NOMO-1 treated with dmso at 0.1 percent for 144 hours (cell line): ENCODE measurements around the gene GPD2.
"Not testable (repeated sequence)": the region's sequence is repeated elsewhere in the genome, so short reads cannot be mapped to it uniquely, and the experiment has no call there.

Experiments
- DNase-seq: peaks from one replicate; lab custom pipeline; 2025; ENCODE audit not compliant: unreplicated experiment; lab: John Stamatoyannopoulos, UW

GPD2 gene

DNA sequence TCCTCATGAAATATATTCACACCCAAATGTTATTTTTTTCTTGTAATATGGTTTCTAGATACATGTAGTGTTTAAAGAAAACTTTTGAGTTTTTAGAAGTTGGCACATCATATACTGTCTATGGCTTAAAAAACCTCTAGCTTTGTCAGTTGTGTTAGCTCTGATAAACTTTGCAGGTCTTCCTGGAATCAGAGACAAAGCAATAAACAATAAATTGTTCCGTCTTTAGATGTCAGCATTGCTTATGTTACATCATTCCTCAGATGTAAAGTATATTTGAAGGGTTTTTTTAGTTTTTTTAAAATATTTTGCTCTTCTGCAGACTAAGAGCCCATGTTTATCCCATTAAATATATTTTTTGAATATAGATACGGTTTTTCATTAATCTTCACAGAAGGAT lies 145.1 kb downstream of the GPD2 start:
- no peak for DNase-seq

DNA sequence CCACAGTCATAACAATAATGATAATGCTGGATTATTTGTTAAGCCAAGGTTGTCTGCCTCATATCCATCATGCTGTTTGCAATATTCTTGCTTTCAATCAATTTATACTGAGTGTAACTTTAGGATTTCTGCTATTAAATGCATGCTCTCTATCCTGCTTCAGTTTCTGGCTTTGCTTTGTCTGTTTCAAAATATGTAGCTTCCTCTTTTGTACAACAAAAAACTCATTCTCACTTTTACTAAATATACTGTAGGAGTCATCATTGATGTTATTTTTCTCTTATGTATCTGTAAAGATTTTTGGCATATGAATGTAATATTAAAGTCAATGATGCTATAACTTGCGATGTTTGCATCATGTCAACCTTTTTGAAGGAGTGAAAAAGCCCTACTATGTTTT lies 149.3 kb downstream of the GPD2 start:
- DNase-seq, result no peak

DNA sequence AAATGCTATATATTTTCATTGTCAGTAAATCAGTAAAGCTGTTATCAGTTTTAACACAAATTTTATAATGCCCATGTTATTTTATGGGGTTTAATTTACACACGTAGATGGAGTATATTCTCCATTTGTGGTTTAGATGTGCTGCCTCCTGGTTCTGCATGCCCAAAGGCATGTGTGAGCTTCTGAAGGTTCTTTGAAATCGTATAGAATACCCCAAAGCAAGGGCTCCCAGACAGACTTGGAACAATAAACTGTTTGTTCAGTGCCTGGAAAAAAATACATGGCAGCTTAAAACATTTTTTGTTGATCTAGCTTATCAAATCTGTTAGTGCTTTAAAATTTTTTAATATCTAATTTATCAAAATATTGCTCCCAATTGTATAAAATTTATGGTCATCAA lies 150.4 kb downstream of the GPD2 start:
- DNase-seq, result no peak

DNA sequence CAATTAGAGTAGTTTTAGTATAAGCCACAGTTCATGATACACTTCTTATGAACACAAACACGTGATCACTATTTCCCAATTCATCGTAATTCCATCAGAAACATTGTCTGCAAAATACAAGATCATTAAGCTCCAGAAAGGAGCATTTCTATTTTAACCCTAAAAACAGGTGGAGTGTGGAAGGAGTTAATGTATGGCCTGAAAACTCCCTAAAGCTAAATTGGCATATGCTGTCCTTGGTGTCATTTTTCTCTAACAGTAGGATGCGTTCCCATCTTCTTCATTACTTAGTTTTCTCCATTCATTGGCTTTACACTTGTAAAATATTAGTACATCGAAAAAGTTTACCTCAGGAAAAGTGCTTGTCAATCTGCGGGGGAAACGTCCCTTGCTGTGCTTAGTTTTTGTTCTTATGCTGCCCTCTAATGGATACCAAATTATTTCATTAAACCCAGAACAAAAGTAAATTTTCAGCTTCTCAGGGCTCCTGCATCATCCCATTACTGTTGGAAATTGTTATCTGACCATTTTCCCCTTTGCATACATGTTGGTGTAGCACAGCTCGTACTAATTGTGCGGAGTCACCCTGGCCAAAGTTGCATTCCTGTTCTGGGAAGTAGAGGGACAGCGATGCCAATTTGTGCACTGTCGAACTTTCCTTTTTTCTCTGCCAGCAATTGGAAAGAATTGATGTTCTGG lies 153.4 kb downstream of the GPD2 start:
- no peak for DNase-seq

DNA sequence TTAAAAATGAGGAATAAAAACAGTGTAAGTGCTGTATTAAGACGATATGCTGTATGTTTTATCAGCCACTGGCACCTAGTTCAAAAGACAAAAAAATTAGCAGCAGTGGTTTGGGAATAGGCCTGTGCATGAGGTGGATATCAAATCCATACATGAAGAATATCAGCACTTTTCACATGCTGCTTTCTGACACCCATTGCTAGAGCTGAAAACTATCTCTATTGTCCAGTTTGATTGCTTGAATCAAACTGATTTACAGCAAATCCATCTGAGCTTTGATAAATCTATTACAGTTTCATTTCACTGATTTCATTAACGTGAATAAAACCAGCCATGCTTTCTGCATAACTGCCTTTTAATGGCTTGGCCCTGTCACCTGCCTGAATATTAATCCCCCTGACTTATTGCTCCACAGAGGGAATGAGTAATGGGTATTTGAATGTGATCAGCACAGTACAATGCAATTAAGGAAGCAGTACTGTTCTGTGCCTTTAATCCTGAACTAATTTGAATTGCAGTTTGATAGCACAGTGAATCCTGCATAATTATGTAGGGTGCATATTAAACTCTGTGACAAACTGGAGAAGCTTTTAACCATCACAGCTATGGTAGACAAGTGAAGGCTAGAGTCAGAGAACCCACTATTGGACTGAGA lies 154.0 kb downstream of the GPD2 start:
- no peak for DNase-seq

DNA sequence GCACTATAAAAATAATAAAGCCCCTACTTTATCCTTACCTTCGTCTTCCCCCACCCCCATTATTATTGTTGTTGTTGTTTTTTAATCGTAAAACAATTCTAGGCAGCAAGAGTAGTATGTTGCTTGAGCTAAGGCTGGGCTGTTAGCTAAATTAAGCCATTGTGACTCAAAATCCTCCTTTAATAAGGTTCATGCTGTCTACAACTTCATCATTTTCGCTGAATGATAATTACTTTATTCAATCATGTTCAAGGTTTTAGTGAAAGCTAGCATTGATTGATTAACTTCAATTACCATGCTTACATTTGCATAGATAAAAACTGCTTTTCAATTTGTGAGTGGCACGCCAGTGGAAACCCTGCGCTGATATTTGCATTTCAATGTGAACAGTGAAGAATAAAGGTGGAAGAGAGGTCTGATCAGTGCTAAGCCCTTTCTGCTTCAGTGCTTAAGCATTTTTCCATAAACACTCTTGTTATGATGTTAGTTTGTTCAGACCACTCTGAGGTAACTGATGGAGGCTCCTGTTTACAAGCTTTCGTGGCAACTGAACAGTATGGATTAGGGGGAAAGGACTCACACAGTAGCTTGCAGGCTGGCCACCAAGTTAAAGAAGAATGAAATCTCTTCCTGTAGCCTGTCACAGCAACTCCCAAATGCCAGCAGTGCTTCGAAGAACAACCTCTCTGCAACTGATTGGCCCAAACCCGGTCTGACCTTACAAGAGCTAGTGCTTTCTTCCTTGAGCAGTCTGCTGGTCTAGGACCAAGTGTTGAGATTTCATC lies 156.8 kb downstream of the GPD2 start:
- no peak for DNase-seq

DNA sequence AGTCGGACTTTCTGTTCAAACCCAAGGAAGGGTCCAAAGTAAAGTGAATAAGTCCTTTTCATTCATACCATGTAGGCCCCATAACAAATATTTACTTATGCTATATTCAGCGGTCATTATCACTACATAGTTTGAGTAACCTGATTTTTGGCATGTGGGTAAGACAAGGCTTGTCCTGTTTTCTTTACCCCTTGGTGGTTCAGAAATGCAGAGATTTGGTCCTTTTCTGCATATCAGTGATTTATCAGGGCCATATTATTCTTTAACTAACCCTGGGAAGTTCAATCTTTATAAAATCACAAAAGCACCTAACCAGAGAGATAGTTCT lies 157.4 kb downstream of the GPD2 start:
- no peak for DNase-seq

DNA sequence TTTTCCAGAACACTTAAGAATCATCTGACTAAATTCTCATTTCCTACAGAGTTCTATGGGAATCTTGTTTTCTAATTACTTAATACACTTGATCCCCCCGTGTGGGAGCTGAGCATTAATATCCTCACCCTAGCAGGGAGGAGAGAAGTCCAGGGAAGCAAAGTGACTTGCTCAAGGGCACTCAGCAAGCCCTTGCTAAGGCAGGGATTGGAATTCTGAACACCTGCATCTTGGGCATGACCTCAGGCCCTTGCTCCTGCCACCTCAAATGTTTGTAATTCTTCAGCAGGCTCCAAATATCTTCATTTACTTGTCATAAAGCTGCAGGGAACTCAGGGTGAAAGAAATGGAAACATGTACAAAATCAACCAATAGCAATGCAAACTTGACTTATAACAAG lies 162.4 kb downstream of the GPD2 start:
- no peak for DNase-seq

DNA sequence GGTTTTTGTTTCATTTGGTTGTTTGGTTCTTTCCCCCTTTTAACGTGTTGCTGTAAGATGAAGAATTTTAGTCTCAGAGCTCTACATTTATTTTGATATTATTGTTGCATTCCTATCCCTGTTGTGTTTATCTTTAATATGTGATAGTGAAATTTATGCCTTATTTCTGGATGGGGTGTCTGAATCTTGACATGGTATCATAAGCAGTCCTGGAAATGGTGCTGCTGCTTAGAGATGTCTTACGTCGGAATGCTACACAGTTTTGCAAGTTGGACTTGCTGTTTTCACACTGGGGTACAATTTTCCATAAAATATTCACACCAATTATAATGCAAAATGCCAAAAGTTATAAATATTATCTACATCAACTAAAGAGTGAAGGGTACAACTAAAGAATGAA lies 164.0 kb downstream of the GPD2 start:
- DNase-seq, result no peak

DNA sequence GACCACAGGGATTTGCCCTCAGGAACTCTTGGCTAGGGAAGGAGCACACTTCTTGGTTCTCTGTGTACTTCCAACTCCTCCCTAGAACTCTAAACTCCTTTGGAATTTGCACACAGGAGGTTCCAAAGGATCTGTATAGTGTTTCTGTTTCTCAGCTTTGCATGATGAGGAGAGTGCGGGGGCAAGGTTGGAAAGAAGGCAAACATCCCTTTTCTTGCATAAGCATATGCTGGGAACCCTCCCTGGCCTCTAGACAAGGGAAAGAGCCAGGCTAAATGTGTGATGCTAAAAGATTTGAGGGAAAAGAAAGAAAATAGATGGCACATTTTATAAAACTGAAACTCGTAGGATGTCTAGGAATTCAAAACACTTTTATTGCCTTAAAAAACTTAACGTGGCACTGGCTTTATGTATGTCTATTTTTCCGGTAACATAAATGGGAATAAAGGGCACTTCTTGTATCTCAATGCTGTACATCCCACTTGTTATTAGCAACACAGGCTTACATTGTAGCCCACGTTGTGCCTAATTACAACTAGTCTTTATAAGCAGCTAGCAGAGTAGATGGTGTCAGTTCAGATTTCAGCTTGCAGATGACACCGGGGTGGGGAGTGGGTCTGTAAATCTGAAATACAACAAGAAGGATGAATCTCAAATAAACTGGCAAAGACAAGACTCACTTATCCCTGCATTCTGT lies 165.8 kb downstream of the GPD2 start:
- no peak for DNase-seq

DNA sequence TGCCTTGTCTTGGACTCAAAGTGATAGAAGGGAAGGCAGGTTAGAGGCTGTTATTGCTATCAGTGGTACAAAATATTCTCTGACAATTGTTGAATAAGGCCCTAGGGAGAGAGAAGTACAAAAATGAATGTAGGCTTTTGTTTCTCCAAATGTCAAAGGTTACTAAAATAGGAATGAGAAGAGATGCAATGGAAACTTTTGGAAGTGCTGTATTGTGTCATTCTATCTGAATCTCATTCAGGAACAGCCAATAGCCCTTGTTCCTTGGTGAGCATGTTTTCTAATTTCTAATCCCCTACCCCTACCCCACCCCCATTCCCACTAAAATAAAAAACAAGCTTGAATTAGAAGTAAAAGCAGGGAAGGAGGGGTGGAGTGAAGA lies 166.4 kb downstream of the GPD2 start:
- no peak for DNase-seq

DNA sequence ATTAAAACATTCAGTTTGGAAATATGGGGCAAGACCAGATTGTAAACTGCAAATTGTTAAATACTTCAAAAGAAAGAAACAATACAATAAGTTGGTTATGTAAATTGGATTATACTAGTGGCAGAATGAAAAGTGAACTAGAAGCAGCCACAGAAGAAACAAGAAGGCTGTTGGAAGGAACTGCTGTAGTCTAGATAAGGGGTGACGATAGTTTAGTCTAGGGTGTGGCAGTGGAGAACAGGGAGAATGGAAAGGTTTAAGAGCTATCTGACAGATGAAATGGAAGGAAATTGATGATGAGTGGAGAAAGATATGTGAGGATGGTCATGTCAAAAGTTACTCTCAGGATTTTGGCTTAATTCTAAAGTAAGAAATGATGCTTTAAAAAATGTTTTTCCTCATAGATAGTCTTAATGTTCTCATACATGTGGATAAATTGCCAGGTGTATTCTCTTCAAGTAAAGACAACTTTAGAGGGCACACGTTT lies 179.7 kb downstream of the GPD2 start:
- no peak for DNase-seq

DNA sequence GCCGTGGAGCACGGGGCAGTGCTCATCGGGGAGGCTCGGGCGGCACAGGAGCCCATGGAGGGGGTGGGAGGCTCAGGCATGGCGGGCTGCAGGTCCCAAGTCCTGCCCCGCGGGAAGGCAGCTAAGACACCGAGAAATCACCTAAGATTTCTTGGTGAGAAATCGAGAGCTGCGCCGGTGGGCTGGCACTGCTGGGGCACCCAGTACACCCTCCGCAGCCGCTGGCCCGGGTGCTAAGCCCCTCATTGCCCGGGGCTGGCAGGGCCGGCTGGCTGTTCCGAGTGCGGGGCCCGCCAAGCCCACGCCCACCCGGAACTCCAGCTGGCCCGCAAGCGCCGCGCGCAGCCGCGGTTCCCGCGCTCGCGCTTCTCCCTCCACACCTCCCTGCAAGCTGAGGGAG lies 181.9 kb downstream of the GPD2 start:
- not testable (repeated sequence) for DNase-seq

DNA sequence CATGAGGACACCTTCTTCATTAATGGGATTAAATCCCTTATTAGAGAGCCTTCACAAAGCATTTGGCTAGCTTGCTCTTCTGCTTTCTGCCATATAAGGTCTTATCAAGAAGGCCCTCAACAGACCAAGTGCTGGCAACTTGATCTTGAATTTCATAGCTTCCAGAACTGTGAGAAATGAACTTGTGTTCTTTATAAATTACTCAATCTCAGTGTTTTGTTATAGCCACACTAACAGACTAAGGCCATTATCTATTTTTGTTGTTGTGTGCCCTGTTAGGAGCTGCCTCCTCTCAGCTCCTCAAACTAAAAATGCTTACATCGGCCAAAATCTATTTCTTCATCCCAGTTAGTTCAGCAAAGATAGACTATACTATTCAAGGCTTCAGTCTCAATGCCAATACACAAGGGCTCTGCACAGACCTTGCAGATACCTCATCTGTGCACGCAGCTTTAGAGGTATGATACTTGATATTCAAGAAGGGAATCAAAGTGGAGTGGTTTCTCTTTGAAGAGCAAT lies 182.9 kb downstream of the GPD2 start:
- DNase-seq, result no peak

DNA sequence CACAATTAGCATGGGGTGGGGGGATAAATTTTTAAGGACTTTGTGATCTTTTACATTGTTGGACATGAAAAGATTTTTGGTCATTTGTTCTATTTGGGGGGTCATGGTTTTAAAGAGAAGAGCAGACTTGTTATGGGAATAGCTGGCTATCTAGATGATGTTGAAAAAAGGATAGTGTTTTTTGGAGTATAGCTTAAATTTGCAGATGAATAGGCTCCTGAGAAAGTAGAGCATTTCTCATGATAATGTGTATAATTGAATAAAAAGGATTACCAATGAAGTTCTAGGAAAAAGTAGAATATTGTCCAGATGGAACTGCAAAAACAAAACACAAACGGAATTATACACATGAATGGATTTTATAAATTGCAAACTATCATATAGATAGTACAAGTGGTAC lies 186.3 kb downstream of the GPD2 start:
- no peak for DNase-seq

DNA sequence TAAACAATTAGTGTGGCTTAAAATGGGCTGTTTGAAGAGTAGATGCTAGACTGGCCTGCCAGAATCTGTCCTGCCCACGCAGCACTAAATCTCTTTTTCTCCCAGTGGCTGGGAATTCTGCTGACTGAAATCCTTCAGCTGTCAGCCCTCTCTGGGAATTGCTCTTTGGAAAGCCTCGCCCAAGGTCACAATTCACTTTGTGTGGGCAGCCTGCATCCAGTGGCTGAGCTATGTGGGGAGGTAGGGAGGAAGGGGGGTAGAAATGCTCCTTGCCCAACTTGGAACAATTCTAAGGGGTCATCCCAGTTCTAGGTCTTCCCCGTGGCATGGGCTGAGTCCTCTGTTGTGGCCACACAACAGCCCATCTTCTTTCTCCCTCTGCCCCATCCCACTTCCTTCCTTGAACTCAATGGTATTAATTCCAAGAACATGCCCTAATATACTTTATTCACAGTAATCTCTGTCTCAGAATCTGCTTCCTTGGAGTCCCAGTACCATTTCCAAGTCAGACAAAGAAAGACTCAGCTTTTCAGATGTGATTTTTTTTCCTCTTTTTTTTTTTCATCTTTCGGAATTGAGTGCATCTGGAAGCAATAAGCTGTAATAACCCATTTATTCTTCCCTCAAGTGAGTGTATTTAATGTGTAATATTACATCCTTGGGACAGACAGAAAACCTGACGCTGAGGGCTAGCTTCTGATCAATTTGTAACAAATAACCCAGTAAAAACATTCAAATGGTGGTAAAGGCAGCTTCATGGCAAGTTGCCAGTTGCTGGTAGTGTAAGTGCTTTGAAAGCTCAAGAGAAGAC lies 189.4 kb downstream of the GPD2 start:
- no peak for DNase-seq

DNA sequence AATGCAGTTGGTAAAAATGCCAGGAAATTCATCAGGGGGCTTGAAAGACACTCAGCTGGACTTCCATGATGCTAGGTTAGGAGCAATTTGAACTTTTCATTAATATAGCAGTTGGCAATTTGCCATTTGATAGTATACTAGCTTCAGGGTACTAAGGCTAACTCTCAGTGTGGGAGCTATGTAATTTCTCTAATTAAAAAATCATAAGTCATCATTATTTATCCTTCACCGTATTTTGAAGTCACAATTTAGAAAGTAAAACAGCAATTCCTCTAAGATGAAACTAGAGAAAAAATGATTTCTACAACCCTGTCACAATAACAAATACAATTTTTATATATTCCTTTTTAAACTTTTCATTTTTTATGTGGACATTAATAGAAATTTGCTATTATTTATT lies 190.8 kb downstream of the GPD2 start:
- no peak for DNase-seq

DNA sequence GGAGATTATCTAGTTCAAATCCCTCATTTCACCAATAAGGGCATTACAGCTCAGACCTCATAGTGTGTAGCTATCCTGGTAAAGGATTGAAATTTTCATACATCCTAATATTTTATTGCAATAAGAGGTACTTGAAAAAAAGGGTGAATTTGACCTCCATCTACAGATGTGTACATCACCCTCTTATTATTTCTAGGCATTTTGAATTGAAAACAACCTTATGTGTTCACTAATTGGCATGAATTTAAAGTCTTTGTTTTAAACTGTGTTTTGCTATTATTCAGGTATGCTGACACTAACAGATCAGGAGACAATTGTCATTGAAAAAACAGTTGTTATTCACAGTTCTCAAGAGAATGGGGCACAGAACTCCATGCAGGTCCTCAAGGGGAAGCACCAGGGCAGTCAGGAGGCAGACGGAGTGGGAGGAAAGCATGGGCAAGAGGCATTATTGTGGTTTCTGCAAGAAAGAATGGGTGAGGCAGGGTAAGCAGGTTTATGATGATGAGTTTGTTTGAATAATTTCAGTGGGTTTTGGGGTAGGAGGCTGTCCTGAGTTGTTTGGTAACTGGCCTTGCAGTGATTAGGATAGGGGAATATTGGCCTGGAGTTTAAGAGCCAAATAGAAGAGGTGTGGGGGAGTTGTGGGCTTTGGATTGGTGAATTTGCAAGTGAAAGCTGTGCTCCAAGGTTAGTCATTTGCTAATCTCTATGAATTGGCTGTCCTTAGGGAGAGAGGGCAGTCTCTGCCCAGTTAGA lies 194.6 kb downstream of the GPD2 start:
- no peak for DNase-seq

DNA sequence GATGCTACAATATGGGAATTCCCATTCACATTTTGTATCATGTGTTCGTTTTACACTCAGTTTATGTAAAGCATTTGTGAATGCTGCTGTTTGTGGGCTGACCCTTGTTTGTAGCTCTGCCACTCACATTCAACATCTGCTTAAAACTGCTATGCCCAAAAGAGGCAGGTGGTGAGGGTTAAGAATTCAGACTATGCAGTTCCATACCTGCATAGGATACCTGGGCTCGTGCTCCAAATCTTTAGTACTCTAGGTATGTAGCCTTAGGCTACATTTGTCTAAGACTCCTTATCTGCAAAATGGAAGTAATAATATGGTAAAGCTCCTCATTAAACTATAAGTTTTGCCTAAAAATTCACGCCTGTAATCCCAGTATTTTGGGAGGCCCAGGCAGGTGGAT lies 199.5 kb downstream of the GPD2 start:
- no peak for DNase-seq
